Endothelial cell (in vitro differentiated cells): ENCODE data around the gene SIT1. TPM values are rescaled to one million over a fixed set of nuclear protein-coding genes. Genes with fewer than 3 reads are reported as not detected.
A peak's percentile ranks its signal among the peaks of the same experiment; 100 is the strongest.

Experiments used
- DNase-seq: peaks from one replicate; pipeline ENCODE4 v3.0.0; 2021; ENCODE audit warnings: low spot score
- H3K27ac Mint-ChIP-seq: one replicate; pipeline ENCODE4 v1.8.0; 2021; ENCODE audit warnings: mixed read lengths, inconsistent platforms; ENCODE audit not compliant: unreplicated experiment
- H3K27me3 Mint-ChIP-seq: one replicate; pipeline ENCODE4 v1.8.0; 2021; ENCODE audit warnings: mild to moderate bottlenecking, moderate library complexity, mixed read lengths, inconsistent platforms; ENCODE audit not compliant: unreplicated experiment
- H3K36me3 Mint-ChIP-seq: one replicate; pipeline ENCODE4 v1.8.0; 2021; ENCODE audit warnings: mild to moderate bottlenecking, low read depth, mixed read lengths, inconsistent platforms; ENCODE audit not compliant: unreplicated experiment
- H3K4me1 Mint-ChIP-seq: one replicate; pipeline ENCODE4 v1.8.0; 2021; ENCODE audit warnings: mild to moderate bottlenecking, mixed read lengths, inconsistent platforms; ENCODE audit not compliant: unreplicated experiment
- H3K4me3 Mint-ChIP-seq: one replicate; pipeline ENCODE4 v1.8.0; 2021; ENCODE audit warnings: mild to moderate bottlenecking, mixed read lengths, inconsistent platforms; ENCODE audit not compliant: unreplicated experiment
- H3K9me3 Mint-ChIP-seq: one replicate; pipeline ENCODE4 v1.8.0; 2021; ENCODE audit warnings: mixed read lengths, inconsistent platforms; ENCODE audit not compliant: unreplicated experiment
- CTCF ChIP-seq: fragments of 200-600 bp; sonication (generic); IDR thresholded peaks from one replicate; pipeline ENCODE4 v1.5.0; 2021; ENCODE audit warnings: antibody characterized with exemption; ENCODE audit not compliant: unreplicated experiment
- total RNA-seq: library from RNA; stranded (reverse); fragmentation: NEBNext Ultra II Directional; extraction: Animal tissue kit (Norgen Biotek cat#: 25700); gene quantifications from one replicate; pipeline ENCODE4 v1.2.1, GENCODE V29; 2021; ENCODE audit not compliant: unreplicated experiment

Gene SIT1
- total RNA-seq, 1 donor from 2014 or later: not detected

GRCh38 chr9:35687306-35687705, 36.6 kb upstream of the SIT1 start:
- Mint-ChIP-seq H3K4me1 (peaks cover 37% of the 10 kb centered on the region), H3K27ac (peak overlapping the region; percentile 45), H3K27me3 (peaks cover 16% of the 10 kb centered on the region), H3K9me3 (no peaks in the 10 kb centered on the region), H3K36me3 (peaks cover 32% of the 10 kb centered on the region), H3K4me3 (peak overlapping the region; percentile 87)
- no peak for DNase-seq
- TF ChIP-seq CTCF: no peak

- Mint-ChIP-seq H3K9me3 (no peaks in the 10 kb centered on the region), H3K4me1 (peaks cover 36% of the 10 kb centered on the region), H3K27me3 (peaks cover 15% of the 10 kb centered on the region), H3K4me3 (peak overlapping the region; percentile 56), H3K36me3 (peaks cover 34% of the 10 kb centered on the region), H3K27ac (no peak overlapping the region)
- no peak for TF ChIP-seq CTCF
- DNase-seq: no peak
These were observed 35.8 kb upstream of the SIT1 start for GRCh38 chr9:35686222-35687203.

GRCh38 chr9:35685506-35685905, 34.8 kb upstream of the SIT1 start:
- no peak for TF ChIP-seq CTCF
- H3K4me3 Mint-ChIP-seq: no peak overlapping the region
- H3K27me3 Mint-ChIP-seq: peaks cover 11% of the 10 kb centered on the region
- H3K27ac Mint-ChIP-seq: no peak overlapping the region
- H3K36me3 Mint-ChIP-seq: peaks cover 33% of the 10 kb centered on the region
- DNase-seq: no peak
- no peaks in the 10 kb centered on the region for H3K9me3 Mint-ChIP-seq
- peaks cover 37% of the 10 kb centered on the region for H3K4me1 Mint-ChIP-seq

GRCh38 chr9:35684921-35685320, 34.2 kb upstream of the SIT1 start:
- H3K27me3 Mint-ChIP-seq: peaks cover 11% of the 10 kb centered on the region
- peaks cover 33% of the 10 kb centered on the region for H3K36me3 Mint-ChIP-seq
- H3K4me1 Mint-ChIP-seq: peaks cover 40% of the 10 kb centered on the region

More at GRCh38 chr9:35684921-35685320, 34.2 kb upstream of the SIT1 start:
- no peak for DNase-seq
- no peak overlapping the region for H3K4me3 Mint-ChIP-seq
- H3K9me3 Mint-ChIP-seq: no peaks in the 10 kb centered on the region
- H3K27ac Mint-ChIP-seq: no peak overlapping the region
- TF ChIP-seq CTCF: no peak
